Medulla oblongata (tissue), 1 donor: ENCODE measurements around the gene DBX1.
"Not testable (repeated sequence)": the region's sequence is repeated elsewhere in the genome, so short reads cannot be mapped to it uniquely, and the experiment has no call there.

ENCODE experiments used
- DNase-seq: peaks from one replicate; pipeline ENCODE4 v3.0.0-alpha.2; 2015; ENCODE audit errors: extremely low spot score

DBX1 gene, protein sequence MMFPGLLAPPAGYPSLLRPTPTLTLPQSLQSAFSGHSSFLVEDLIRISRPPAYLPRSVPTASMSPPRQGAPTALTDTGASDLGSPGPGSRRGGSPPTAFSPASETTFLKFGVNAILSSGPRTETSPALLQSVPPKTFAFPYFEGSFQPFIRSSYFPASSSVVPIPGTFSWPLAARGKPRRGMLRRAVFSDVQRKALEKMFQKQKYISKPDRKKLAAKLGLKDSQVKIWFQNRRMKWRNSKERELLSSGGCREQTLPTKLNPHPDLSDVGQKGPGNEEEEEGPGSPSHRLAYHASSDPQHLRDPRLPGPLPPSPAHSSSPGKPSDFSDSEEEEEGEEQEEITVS

GRCh38 chr11:20160425-20161229, at the start of gene DBX1:
Gene DBX1 (minus strand): TSS chr11:20160475. CDS start chr11:20160324, 151 bp downstream.
- DNase-seq = no peak

DNA sequence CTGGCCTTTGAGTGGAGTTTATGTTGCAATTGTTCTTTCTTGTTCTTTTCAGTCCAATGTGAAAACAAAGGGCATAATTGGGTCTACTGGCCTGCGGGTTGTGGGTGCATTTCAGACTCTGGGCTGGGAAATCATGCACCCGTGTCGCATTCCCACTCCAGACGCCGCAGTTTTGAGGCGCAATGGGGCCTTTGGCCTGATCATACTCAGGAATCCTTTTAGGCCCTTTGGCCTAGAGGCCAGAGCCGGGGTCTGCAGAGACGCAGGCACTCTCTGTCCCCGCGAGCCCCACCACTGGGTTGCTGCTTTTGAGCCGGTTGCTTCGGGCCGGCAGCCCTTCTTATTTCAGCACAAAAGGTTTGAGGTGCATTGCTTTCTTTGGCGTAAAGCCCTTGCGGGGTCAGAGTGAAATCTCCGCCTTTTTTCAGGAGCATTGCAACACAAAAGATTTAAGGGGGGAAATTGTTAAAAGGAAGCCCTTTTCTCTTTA, 48.4 kb upstream of the DBX1 start:
- DNase-seq = no peak

DNA sequence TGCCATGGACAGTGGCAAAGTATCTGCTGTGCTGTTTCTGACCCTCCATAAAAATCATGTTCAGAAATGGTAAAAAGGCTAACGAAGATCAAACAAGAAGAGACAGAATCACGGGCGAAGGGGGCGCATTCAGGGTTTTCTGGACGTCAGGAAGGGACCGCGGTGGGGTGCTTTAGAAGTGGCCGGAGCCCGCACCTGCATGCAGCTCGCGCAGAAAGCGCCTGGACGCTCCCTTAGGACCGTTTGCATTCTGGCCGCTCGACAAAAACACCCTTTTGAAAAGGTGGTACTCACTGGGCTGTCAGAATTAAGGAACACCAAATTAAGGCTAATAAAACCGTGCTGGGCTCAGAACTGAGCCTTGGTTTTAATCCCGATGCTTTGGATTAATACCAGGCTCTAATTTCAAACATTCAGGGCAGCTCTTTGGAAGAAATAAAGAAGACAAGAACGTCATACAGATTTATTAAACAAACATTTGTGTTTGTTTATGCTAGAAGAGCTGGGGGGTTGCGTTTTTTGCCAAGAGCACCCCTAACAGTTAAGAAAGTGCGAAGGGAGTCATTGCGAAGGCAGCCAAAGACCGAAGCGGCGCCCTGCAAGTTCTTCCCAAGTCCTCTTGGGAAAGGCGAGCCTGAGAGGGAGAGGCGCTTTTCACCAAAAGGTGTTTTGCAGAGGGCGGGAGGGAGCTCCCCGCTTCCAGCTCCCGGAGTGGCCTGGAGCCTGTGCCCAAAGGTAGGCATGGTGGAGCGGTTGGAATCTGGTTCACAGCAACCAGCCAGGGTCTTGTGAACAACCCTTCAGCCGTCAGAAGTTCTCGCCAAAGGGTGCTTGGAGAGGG, 47.7 kb upstream of the DBX1 start:
- DNase-seq = no peak

DNA sequence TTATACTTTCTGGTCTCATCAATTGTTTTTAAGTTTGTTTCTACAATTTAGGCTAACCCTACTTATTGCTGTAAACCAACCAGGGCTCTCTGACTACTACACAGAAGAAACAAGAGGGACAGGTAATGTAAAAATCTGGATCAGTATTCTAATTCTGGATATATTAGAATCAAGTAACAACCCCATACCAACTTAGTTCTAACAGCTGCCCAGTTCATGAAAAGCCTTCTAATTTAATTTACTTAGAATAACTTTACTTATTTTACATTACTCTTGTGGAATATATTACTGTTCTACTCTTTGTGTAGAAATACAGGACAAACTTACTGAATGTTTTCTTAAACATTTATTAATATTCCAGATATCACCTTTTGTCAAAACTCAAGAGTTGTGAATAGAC, 45.5 kb upstream of the DBX1 start:
- DNase-seq = no peak

DNA sequence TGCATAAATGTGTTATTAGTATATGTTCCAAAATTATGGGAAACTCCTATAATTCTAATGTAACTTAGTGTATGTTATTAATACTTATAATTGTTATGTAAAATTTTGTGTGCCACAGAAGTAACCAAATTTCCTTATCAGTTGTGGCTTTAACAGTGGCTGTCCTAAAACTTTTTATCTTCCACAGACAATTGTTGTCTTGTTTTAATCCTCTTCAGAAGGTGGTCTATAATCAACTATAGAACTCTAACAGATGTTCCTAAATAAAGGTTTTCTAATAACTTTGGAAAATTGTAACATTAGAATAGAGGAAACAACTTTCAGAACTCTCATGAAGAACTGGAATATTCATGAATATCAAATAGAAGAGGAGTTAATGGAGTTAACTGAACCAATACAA, 44.4 kb upstream of the DBX1 start:
- DNase-seq = no peak

DNA sequence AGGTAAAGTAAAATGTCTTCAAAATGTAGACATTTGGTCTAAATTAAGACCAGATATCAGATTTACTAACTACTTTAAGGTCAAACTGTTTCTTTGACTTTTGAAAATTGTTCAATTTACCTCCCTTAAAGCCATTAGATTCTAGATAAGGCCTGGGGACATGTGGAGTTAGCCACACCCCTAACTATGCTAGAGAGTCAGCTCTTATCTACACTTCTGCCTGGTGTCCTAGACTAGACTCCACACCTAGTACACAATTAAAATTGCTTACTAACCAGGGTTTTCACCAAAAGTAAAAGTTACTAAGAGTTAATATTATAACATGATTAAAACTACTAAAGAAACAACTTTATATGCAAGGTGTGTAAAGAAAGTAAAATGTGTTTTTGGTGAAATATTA, 43.6 kb upstream of the DBX1 start:
- no peak for DNase-seq

DNA sequence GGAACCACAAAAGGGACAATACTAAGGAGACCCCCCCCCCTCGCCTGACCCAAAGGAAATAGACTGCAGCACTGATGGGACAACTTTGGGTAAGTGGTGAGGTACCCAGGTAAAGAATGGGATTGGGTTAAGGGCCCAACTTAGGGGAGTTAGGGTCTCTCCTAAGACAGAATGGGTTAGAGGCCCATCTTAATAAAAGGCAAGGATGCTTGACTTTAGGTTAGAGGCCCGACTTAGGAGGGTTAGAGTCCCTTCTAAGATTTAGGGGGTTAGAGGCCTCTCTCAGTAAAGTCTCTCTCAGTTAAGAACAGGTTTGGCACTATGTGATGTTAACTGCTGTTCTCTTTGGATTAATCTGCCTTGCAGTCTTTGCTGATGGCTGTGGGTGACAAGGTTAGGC, 41.0 kb upstream of the DBX1 start:
- DNase-seq = no peak

- not testable (repeated sequence) for DNase-seq
Measured at GRCh38 chr11:20200331-20200955, 40.2 kb upstream of the DBX1 start.

GRCh38 chr11:20197881-20198280, 37.6 kb upstream of the DBX1 start:
- no peak for DNase-seq

- DNase-seq = no peak
Measured at GRCh38 chr11:20194470-20194869, 34.2 kb upstream of the DBX1 start.

GRCh38 chr11:20193307-20193706, 33.0 kb upstream of the DBX1 start:
- no peak for DNase-seq

DNA sequence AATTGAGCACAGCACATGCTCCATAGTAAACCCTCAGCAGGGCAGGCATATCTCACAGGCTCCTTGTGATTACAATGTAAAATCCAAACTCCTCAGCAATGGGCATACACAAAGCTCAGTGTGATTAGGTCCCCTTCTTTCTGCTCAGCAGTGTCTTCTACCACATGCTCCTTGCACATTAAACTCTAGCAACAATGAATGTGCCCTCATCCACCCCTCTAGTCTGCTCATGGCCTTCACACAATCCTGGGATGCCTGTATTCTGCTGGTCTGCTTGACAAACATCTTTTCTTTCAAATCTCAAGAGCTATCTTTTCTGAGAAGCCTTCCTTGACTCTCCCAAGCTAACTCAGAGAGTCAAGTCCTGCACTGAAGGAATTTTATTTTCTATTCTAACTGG, 32.4 kb upstream of the DBX1 start:
- DNase-seq = no peak

GRCh38 chr11:20192151-20192550, 31.9 kb upstream of the DBX1 start:
- no peak for DNase-seq

DNA sequence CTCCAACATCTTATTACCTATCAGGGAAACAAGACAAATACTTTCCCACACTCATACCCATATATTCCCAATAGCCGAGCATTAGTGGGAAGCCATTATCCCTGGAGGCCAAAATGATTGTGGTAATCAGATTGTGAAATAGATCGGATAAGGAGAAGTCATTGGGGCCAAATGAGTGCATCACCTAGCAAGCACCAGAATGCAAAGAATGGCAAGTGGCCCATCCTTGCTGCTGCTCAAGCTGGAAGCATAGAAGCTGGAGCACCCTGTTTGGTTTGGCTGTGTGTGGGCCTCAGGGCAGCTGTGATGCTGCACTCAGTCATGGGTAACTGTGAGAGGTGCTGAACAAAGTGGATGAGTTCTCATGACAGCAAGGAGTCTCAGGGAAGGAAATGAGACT, 18.7 kb upstream of the DBX1 start:
- DNase-seq = no peak

- no peak for DNase-seq
Measured at GRCh38 chr11:20177136-20177535, 16.9 kb upstream of the DBX1 start.

DNA sequence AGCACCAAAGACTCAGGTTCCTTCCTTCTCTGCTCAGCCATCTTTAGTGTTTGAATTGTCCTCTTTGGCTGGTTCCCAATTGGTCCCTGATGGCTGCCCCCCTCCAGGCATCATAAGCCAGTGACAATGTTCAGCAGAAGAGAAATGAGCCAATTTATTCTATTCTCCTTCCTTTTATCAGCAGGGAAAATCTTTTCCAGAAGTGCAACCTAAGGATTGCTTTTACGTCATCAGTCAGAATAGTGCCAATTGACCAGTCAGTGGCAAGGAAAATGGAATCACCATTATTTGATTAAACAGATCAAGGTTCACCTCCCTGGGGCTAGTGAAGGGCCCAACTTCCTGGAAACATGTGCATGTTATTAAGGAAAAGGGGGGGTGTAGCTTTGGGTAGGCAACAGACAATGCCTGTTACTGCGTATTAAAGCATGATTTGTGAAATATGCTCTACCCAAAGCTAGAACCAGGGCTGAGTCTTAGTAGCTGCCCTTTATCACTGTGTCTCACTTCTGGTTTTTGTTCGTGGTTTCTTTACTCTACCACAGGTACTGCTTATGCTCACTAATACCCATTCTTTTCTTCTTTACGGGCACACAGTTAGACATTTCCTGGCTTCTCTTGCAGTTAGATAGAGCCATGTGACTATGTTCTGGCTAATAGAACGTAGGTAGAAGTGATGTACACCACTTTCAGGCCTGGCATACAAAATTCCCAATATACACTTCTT, 12.6 kb upstream of the DBX1 start:
- no peak for DNase-seq

DNA sequence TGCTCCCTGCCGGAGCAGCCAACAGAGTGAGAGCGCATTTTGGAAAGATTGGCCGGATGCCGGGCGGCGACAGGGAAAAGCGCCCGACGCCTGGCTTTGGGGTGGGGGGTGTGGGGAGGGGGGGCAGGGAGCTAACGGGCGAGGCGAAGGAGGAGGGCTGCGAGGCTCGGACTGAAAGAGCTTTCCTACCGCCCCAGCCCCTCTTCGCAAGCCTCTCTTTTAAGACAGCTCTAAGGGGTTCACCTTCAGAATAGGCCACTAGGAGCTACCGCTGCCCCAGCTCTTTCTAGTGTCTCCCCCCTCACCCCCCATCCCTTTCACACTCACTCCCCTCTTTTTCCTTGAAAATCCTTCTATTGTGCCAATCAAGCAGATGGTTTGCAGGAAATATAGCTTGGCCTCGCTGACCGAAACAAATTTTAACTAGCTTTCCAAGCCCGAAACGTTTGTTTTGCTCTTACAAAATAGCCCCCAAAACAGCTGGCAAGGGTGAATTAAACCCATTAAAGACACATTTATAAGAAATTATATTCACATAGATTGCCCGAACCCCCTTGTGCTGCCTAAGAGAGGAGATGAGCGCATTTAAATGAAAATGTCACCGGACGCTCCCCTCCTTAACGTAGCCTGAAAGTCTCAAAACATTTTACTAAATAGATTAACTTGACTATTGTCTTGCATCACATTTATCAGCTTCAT, 3.7 kb upstream of the DBX1 start:
- DNase-seq = no peak

GRCh38 chr11:20162824-20163782, 2.8 kb upstream of the DBX1 start:
- no peak for DNase-seq
